OCI-LY1 (cell line): Measurements from ENCODE around the gene RPL32.

Experiments
- H2AFZ ChIP-seq: fragments of 200-600 bp; sonication (generic), shearing (Covaris generic); 2 replicates; pipeline ENCODE4 v1.6.0; 2014; ENCODE audit warnings: antibody characterized with exemption, mild to moderate bottlenecking, low read length
- H3F3A ChIP-seq: fragments of 200-600 bp; sonication (generic), shearing (Covaris generic); 2 replicates; pipeline ENCODE4 v1.6.0; 2014; ENCODE audit warnings: mild to moderate bottlenecking, antibody characterized with exemption, low read length, moderate library complexity; ENCODE audit not compliant: insufficient read depth
- H3K27ac ChIP-seq: fragments of 200-600 bp; sonication (generic); 2 replicates; pipeline ENCODE4 v1.5.1; 2014; ENCODE audit warnings: low read length, mixed run types, mild to moderate bottlenecking, low read depth; ENCODE audit not compliant: poor library complexity, severe bottlenecking
- H3K27me3 ChIP-seq: fragments of 200-600 bp; sonication (generic); 2 replicates; pipeline ENCODE4 v1.6.0; 2014; ENCODE audit warnings: antibody characterized with exemption, mild to moderate bottlenecking, low read length, moderate library complexity; ENCODE audit not compliant: insufficient read depth
- H3K36me3 ChIP-seq: fragments of 200-600 bp; sonication (generic); 2 replicates; pipeline ENCODE4 v1.6.1; 2014; ENCODE audit warnings: mild to moderate bottlenecking, antibody characterized with exemption, low read length, moderate library complexity, mixed read lengths; ENCODE audit not compliant: insufficient read depth
- H3K4me1 ChIP-seq: fragments of 200-600 bp; sonication (generic); 2 replicates; pipeline ENCODE4 v1.5.1; 2014; ENCODE audit warnings: mild to moderate bottlenecking, low read length, moderate library complexity; ENCODE audit not compliant: insufficient read depth, severe bottlenecking
- H3K4me2 ChIP-seq: fragments of 200-600 bp; sonication (generic), shearing (Covaris generic); 2 replicates; pipeline ENCODE4 v1.6.1; 2014; ENCODE audit warnings: low read length
- H3K4me3 ChIP-seq: fragments of 200-600 bp; sonication (generic); 2 replicates; pipeline ENCODE4 v1.5.1; 2014; ENCODE audit warnings: low read length, low read depth, mild to moderate bottlenecking, mixed read lengths; ENCODE audit not compliant: poor library complexity, severe bottlenecking
- H3K79me2 ChIP-seq: fragments of 200-600 bp; shearing (Covaris generic); 2 replicates; pipeline ENCODE4 v1.6.1; 2016; ENCODE audit warnings: mixed run types, low read length, mixed read lengths; ENCODE audit not compliant: insufficient read depth
- H3K9ac ChIP-seq: fragments of 200-600 bp; sonication (generic), shearing (Covaris generic); 2 replicates; pipeline ENCODE4 v1.6.1; 2014; ENCODE audit warnings: mild to moderate bottlenecking, low read length, mixed read lengths
- H3K9me2 ChIP-seq: fragments of 200-600 bp; sonication (generic), shearing (Covaris generic); 2 replicates; pipeline ENCODE4 v1.6.1; 2014; ENCODE audit warnings: low read depth, mild to moderate bottlenecking, low read length, mixed read lengths
- H3K9me3 ChIP-seq: fragments of 200-600 bp; shearing (Covaris generic); 2 replicates; pipeline ENCODE4 v1.6.1; 2014; ENCODE audit warnings: low read length, mixed read lengths
- H4K20me1 ChIP-seq: fragments of 200-600 bp; sonication (generic), shearing (Covaris generic); 2 replicates; pipeline ENCODE4 v1.6.0; 2016; ENCODE audit warnings: mild to moderate bottlenecking, low read length; ENCODE audit not compliant: insufficient read depth
- CTCF ChIP-seq: fragments of 200-600 bp; sonication (generic), shearing (Covaris generic); IDR thresholded peaks from 2 replicates; pipeline ENCODE4 v1.5.1; 2017; ENCODE audit warnings: mild to moderate bottlenecking, antibody characterized with exemption, low read length, moderate library complexity, mixed read lengths
- EZH2 ChIP-seq: fragments of 200-600 bp; sonication (generic), shearing (Covaris generic); IDR thresholded peaks from 2 replicates; pipeline ENCODE4 v1.8.0; 2017; ENCODE audit warnings: borderline replicate concordance, mixed run types, mild to moderate bottlenecking, antibody characterized with exemption, low read length, moderate library complexity, mixed read lengths

Gene RPL32

DNA sequence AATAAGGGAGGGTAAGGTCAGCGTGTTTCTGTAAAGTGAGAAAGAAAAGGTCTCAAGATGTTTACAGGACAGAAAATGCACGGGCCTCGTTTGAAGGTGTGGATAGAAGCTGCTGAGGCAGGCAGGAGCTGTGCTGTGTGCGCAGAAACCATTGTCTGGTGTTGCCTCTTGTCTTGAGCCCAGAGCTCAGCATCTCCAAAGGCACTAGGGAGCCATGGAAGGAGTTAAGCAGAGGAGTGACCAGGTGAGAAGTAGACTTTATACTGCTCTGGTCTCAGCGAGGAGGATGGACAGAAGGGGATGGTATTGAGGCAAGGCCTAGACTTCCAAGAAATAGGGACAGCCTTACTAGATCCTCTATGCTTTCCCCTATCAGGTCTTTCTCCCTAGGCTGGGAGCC, 31.9 kb downstream of the RPL32 start:
- no peaks in the 10 kb centered on the region for H3K27me3 ChIP-seq
- peak overlapping the region; percentile 72; the same call in 1 of the 2 replicates for H3K4me2 ChIP-seq
- H3K9me2 ChIP-seq: no peaks in the 10 kb centered on the region
- no peak overlapping the region for H2AFZ ChIP-seq
- H3F3A ChIP-seq: no peaks in the 10 kb centered on the region
- H3K27ac ChIP-seq: no peak overlapping the region
- H3K9me3 ChIP-seq: no peaks in the 10 kb centered on the region
- no peaks in the 10 kb centered on the region for H3K79me2 ChIP-seq
- peak overlapping the region; percentile 63 for H3K4me3 ChIP-seq
- no peak overlapping the region for H3K9ac ChIP-seq
- TF ChIP-seq CTCF (no peak), EZH2 (no peak)
- no peaks in the 10 kb centered on the region for H3K36me3 ChIP-seq
- peaks cover 11% of the 10 kb centered on the region for H3K4me1 ChIP-seq
- H4K20me1 ChIP-seq: no peaks in the 10 kb centered on the region

DNA sequence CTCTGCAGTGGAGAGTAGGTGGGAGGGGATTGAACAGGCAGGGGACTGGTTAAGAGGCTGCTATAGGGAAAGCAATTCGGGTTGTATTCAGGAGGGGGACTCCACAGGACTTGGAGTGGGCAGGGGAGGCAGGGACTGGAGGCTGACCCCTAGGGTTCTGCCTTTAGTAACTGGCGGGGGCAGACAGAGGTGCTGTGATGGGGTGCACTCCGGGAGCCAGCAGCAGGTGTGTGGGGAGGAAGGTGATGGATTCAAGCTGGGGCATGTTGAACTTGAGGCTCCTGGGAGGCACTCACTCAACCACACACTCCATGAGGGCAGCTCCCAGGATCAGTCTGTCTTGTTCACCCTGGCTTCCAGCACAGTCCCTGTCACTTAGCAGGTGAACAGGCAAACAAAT, 32.4 kb downstream of the RPL32 start:
- H3K79me2 ChIP-seq: no peaks in the 10 kb centered on the region
- H2AFZ ChIP-seq: no peak overlapping the region
- no peaks in the 10 kb centered on the region for H3K27me3 ChIP-seq
- H3F3A ChIP-seq: no peaks in the 10 kb centered on the region
- H3K9me3 ChIP-seq: no peaks in the 10 kb centered on the region
- H3K4me1 ChIP-seq: peaks cover 11% of the 10 kb centered on the region
- no peaks in the 10 kb centered on the region for H3K9me2 ChIP-seq
- H4K20me1 ChIP-seq: no peaks in the 10 kb centered on the region
- H3K27ac ChIP-seq: no peak overlapping the region
- no peaks in the 10 kb centered on the region for H3K36me3 ChIP-seq
- no peak overlapping the region for H3K9ac ChIP-seq
- TF ChIP-seq CTCF (no peak), EZH2 (no peak)
- no peak overlapping the region for H3K4me3 ChIP-seq
- H3K4me2 ChIP-seq: no peak overlapping the region

- Histone ChIP-seq H3K4me2 (no peak overlapping the region), H3K9me2 (no peaks in the 10 kb centered on the region), H3K4me3 (no peak overlapping the region), H3K4me1 (peaks cover 11% of the 10 kb centered on the region), H3K36me3 (no peaks in the 10 kb centered on the region), H3F3A (no peaks in the 10 kb centered on the region), H3K9me3 (no peaks in the 10 kb centered on the region), H3K27ac (no peak overlapping the region), H3K9ac (no peak overlapping the region), H3K27me3 (no peaks in the 10 kb centered on the region), H3K79me2 (no peaks in the 10 kb centered on the region), H4K20me1 (no peaks in the 10 kb centered on the region), H2AFZ (no peak overlapping the region)
- no peak for TF ChIP-seq EZH2
- no peak for TF ChIP-seq CTCF
Observed at GRCh38 chr3:12808587-12808986, 32.8 kb downstream of the RPL32 start.
